ENCODE results near the gene BET1L.
A peak's percentile ranks its signal among the peaks of the same experiment; 100 is the strongest.

The BET1L gene

DNA sequence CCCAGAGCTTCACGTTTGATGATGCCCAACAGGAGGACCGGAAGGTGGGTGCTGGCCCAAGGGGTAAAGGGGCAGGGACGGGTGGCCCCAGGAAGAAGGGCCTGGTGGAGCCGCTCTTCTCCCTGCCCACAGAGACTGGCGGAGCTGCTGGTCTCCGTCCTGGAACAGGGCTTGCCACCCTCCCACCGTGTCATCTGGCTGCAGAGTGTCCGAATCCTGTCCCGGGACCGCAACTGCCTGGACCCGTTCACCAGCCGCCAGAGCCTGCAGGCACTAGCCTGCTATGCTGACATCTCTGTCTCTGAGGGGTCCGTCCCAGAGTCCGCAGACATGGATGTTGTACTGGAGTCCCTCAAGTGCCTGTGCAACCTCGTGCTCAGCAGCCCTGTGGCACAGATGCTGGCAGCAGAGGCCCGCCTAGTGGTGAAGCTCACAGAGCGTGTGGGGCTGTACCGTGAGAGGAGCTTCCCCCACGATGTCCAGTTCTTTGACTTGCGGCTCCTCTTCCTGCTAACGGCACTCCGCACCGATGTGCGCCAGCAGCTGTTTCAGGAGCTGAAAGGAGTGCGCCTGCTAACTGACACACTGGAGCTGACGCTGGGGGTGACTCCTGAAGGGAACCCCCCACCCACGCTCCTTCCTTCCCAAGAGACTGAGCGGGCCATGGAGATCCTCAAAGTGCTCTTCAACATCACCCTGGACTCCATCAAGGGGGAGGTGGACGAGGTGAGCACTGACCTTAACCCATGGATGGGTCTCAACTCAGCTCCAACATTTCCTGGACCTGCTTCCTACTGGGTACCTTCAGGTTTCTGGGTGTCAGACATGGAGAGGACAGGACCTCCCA lies 2.3 kb upstream of the BET1L start:
- DNase-seq: no peak

DNA sequence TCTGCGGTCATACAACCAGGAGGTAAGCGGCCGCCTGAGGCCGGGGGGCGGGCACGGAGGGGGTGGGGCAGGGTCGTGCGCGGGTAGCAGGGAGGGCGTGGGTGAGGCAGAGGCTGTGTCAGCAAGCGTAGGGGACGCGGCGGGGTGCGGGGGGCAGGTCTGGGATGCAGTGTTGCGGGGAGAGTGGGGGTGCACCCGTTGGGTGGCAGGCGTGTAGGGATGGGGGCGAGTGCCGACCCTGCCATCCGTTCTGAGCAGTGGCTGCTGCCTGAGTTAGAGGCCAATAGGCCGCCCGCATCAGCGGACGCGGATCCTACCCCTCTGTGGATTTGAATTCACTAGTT lies 1.7 kb upstream of the BET1L start:
- DNase-seq: peak in 2 of 14 donors; percentile 72 to 75

- DNase-seq: peak in 13 of 14 donors; percentile 26 to 82 (median 58)
These were observed 1.1 kb upstream of the BET1L start for GRCh38 chr11:208181-208916.

GRCh38 chr11:207863-208180 lies 623 bp upstream of the BET1L start:
- peak in 1 of 14 donors; percentile 62 for DNase-seq

GRCh38 chr11:206526-207207 lies 532 bp downstream of the BET1L start:
- peak in 1 of 14 donors; percentile 58 for DNase-seq

DNA sequence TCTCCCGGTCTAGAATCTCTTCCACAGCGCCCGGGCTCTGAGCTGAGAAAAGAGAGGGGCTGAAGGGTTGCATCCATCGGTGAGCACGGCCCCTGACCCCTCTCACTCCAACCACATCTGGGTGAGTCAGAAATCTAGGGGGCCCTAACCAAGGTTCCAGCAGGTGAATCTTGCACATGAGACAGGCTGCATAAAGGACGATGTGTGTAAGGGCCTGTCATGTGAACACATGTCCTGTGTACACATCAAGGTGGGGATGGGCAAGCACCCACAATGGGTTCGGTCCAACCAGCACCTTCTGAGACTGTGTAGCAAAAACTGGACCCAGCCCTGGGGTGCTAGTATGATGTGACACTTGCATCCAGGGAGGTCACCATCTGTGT lies 1.2 kb downstream of the BET1L start:
- no peak for DNase-seq

- DNase-seq: no peak
These were observed 1.8 kb downstream of the BET1L start for GRCh38 chr11:205221-206001.

DNA sequence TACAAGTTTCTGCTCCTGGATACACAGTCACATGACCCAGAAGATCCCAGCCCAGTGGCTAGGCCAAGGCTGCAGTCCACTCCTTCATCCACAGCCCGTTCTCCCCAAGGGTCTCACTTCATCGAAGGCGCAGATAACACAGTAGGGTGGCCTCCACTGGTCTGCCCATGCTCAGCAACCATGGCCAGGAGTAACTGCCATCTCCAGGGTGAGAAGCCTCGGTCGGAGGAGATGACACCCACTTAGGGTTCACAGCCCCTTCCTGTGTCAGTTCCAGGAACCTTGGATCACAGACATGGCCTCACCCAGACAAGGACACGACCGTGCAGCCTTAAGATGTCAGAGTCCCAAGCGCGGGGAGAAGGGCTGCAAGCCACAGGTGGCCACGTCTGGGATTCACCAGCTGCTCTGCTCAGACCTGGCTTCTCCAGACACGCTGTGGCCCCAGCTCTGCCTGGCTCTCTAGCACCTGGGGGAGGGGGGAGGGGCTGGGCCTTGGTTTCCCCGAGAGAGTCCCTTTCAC lies 2.6 kb downstream of the BET1L start:
- no peak for DNase-seq

DNA sequence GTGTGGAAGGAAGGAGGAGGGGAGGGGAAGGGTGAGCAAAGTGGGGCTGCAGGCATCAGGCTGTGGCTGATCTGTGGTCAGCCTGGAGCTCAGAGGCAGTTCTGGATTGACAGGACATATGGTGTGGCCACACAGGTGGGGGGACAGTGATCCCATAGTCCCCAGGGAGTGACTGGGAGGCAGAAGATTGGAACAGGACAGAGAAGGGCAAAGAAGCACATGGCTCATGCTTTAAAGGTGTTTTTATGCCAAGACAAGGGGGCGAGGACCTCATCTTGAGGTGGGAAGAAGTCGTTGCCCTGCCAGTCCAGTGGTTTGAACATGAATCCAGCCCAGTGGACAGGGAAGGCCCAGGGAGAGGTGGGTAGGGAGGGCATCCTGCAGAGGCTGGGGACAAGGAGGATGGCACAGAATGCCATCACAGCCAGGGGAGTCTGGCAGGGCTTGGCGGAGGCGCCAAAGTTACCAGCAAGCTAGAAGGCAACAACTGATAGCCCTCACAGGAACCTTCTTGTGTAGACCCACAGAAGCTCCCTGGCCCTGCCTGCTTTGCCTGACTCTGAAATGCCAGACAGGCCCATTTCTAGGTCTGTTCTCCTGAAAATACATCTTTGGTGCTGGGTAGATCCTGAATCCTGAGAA lies 3.1 kb downstream of the BET1L start:
- DNase-seq: no peak

GRCh38 chr11:203056-203944 lies 3.9 kb downstream of the BET1L start:
- DNase-seq: no peak

DNA sequence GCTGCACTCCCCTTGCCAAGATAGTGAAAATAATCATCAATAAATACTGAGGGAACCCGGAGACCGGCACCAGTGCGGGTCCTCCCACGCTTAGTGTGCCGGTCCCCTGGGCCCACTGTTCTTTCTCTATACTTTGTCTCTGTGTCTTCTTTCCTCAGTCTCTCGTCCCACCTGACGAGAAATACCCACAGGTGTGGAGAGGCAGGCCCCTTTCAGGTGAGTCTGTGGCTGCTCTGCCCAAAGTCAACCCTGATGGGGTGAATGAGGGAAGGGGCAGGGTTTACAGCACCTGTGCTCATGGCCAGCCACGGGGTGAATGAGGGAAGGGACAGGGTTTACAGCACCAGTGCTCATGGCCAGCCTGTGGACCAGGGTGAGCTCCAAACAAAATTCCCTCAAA lies 4.7 kb downstream of the BET1L start:
- no peak for DNase-seq

GRCh38 chr11:201966-202365 lies 5.2 kb downstream of the BET1L start:
- DNase-seq: no peak

- DNase-seq: no peak
These were observed 6.8 kb downstream of the BET1L start for GRCh38 chr11:200224-201003.

GRCh38 chr11:199782-200181 lies 7.4 kb downstream of the BET1L start:
- no peak for DNase-seq

DNA sequence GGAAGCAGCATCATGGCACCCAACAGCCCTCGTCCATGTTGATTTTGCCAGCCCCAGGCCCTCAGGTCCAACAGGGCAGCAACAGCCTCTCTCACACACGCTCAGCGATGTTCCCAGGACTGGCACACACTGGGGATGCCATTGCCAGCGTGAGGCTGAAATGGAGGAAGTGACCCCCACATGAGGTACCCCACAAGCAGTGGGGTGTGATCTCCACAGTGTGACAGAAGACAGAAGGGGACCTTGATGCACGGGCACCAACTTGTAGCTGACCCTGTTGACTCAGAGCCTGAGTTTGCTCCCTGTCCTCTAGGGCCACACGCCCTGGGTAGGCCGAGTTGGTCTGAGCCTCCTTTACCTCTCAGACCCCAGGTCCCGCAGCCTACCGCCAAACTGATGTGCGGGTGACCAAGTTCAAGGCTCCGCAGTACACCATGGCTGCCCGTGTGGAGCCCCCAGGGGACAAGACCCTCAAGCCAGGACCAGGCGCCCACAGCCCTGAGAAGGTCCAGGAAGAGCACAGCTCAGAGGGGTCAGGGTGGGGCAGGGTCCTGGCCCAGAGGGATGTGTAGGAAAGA lies 8.1 kb downstream of the BET1L start:
- DNase-seq: no peak

DNA sequence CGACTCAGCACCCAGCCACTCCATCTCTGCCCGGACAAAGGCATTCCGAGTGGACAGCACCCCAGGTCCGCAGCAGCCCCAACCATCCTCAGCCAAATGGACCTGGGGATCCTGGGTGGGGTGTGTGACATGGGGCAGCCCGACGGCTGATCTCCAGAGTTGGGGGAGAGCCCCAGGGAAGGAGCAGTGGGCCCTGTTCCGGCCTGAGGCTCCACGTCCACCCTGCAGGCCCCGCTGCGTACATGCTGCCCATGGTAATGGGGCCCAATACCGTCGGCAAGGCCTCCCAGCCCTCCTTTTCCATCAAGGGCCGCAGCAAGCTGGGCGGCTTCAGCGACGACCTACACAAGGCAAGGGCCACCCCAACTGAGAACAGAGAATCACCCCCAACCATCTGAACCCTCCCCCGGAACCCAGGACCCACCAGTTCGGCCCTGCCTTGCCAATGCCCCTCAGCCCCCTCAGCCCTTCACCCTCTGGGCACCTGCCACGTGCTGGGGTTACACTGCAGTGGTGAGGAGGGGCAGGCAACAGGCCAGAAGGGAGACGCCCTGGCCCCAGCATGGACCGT lies 8.9 kb downstream of the BET1L start:
- DNase-seq: no peak

- DNase-seq: no peak
These were observed 9.4 kb downstream of the BET1L start for GRCh38 chr11:197741-198235.

DNA sequence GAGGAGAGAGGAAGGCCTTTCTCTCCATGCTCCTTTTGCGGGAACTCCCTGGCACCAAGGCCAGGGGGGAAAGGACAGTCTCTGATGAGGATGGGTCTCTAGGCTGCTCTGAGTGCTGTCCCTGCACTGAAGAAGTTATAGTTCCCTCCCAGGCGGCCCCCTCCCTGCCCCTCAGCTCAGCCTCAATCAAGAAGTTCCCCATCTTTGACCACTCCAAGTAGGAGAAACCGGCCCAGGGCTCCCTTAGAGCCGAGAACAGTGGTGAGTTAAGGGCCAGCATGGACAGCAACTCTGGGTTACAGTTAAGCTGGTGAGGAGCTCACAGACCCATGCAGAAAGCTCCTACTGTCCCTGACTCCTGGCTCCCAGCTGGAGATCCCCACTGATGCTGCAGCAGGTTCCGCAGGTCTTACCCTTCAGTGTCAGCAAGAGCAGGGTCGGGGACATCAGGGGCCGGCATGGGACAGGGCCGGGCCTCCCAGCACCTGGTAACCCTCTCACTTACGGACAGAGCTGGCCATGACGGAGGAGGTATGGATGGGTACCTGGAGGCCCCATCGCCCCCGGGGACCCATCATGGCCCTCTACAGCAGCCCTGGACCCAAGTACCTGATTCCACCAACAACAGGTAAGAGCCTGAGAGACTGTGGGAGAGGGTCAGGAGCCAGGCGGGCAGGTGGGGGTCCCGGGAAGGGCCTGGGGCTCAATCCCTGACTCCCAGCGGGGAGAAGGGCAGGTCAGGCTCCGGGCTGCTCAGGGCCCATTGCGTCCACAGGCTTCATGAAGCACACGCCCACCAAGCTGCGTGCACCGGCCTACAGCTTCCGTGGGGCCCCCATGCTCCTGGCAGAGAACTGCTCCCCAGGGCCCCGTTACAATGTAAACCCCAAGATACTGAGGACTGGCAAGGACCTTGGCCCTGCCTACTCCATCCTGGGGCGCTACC lies 10.1 kb downstream of the BET1L start:
- DNase-seq: no peak

Data from C1 segment of cervical spinal cord (tissue), 14 donors.